ENCODE results near the gene ACOT12. TPM values are rescaled to one million over a fixed set of nuclear protein-coding genes. Genes with fewer than 3 reads are reported as not detected.

The ACOT12 gene
- total and polyA plus RNA-seq, 8 donors, result not detected

DNA sequence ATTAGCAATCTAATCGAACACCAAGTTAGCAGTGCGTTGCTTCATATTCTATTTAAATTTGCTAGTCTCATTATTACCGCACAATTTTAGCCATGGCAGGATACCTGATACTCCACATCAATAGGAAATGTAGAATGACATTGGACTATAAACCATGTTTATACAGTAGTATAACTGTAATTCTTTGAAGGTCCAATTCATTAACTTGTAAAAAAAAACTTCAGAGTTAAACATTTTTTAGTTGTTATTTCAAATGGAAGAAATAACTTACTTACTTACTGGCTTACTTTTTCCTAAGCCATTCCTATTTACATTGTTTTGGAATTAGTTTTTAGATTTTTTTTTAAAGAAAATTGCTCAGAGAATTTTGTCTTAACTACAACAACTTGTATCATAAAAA, 35.4 kb upstream of the ACOT12 start:
- DNase-seq, result no peak
- peaks cover 0 to 28% (median 8%) of the 10 kb centered on the region in 4 donors for H3K4me1 ChIP-seq
- TF ChIP-seq POLR2AphosphoS5 (IDR thresholded peaks at IDR 0.05) (no peak), EP300 (IDR thresholded peaks at IDR 0.05) (no peak)
- TF ChIP-seq, protein P1, sequence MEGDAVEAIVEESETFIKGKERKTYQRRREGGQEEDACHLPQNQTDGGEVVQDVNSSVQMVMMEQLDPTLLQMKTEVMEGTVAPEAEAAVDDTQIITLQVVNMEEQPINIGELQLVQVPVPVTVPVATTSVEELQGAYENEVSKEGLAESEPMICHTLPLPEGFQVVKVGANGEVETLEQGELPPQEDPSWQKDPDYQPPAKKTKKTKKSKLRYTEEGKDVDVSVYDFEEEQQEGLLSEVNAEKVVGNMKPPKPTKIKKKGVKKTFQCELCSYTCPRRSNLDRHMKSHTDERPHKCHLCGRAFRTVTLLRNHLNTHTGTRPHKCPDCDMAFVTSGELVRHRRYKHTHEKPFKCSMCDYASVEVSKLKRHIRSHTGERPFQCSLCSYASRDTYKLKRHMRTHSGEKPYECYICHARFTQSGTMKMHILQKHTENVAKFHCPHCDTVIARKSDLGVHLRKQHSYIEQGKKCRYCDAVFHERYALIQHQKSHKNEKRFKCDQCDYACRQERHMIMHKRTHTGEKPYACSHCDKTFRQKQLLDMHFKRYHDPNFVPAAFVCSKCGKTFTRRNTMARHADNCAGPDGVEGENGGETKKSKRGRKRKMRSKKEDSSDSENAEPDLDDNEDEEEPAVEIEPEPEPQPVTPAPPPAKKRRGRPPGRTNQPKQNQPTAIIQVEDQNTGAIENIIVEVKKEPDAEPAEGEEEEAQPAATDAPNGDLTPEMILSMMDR (IDR thresholded peaks at IDR 0.05), result no peak
- H3K27me3 ChIP-seq, result no peaks in the 10 kb centered on the region
- no peaks in the 10 kb centered on the region for H3K9me3 ChIP-seq
- 42 to 73% (median 58%) methylated on average over 3 of the region's 3 CpGs for WGBS, 5 donors
- H3K4me3 ChIP-seq, result no peak overlapping the region
- no peak overlapping the region for H3K27ac ChIP-seq
- intact Hi-C loops (cut with DNase I; ENCODE audit: low total_unique reads), result loop anchor here (5.0 kb wide), 1 partner anchor 738 kb away; no protein-coding TSS in a partner anchor
- peaks cover 0 to 3% (median 0%) of the 10 kb centered on the region in 4 donors for H3K36me3 ChIP-seq

DNA sequence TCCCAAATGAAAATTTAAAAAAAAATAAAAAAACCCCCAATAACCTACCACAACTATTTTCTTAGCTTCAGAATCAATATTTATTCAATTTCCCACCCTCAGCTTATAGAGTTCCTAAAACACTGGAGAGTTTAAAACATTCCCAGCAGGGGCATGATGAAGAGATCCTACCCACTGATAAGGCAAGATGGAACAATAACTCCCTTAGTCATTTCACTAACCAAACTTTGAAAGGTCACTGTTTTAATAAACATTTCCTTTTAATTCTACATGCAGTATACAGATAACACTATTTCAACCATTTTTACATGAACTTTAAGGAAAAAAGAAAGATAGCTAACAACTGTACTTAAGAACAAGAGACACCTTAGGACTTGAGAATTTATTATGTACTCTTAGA, 34.9 kb upstream of the ACOT12 start:
- Histone ChIP-seq H3K4me1 (peaks cover 0 to 28% (median 8%) of the 10 kb centered on the region in 4 donors), H3K27me3 (no peaks in the 10 kb centered on the region), H3K36me3 (peaks cover 0 to 3% (median 0%) of the 10 kb centered on the region in 4 donors), H3K9me3 (no peaks in the 10 kb centered on the region), H3K4me3 (no peak overlapping the region), H3K27ac (no peak overlapping the region)
- TF ChIP-seq POLR2A (IDR thresholded peaks at IDR 0.05), result no peak
- TF ChIP-seq EP300 (IDR thresholded peaks at IDR 0.05), result no peak
- TF ChIP-seq, protein P1 (IDR thresholded peaks at IDR 0.05), result no peak
- no peak for TF ChIP-seq POLR2AphosphoS5 (IDR thresholded peaks at IDR 0.05)
- intact Hi-C loops (cut with DNase I; ENCODE audit: low total_unique reads), result loop anchor here (5.0 kb wide), 1 partner anchor 738 kb away; no protein-coding TSS in a partner anchor
- DNase-seq, result no peak

DNA sequence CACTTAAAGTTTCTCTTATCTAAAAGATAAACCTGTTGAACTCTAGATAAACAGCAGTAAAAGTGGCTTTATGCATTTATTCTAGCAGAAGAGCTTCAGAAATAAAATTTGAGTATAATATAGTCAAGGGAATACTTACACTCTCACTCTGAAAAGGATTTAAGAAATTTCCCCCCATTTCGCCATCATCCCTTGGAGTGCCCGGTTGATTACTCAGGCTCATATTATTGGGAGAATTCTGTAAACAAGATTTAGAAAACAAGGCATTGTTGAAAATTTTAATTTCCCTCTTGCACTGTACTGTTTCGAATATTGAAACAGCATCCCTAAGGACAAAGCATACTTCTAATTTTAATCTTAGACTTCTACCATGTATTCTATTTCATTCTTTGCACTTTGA, 34.5 kb upstream of the ACOT12 start:
- 70 to 93% (median 86%) methylated on average over 3 of the region's 3 CpGs for WGBS, 5 donors
- Histone ChIP-seq H3K36me3 (peaks cover 0 to 3% (median 0%) of the 10 kb centered on the region in 4 donors), H3K27me3 (no peaks in the 10 kb centered on the region), H3K27ac (no peak overlapping the region), H3K4me1 (peaks cover 0 to 28% (median 8%) of the 10 kb centered on the region in 4 donors), H3K4me3 (no peak overlapping the region), H3K9me3 (no peaks in the 10 kb centered on the region)
- intact Hi-C loops (cut with DNase I; ENCODE audit: low total_unique reads), result loop anchor here (5.0 kb wide), 1 partner anchor 739 kb away; no protein-coding TSS in a partner anchor
- no peak for DNase-seq
- TF ChIP-seq EP300 (IDR thresholded peaks at IDR 0.05) (no peak), POLR2AphosphoS5 (IDR thresholded peaks at IDR 0.05) (no peak)
- TF ChIP-seq, protein P1 (IDR thresholded peaks at IDR 0.05), result no peak

DNA sequence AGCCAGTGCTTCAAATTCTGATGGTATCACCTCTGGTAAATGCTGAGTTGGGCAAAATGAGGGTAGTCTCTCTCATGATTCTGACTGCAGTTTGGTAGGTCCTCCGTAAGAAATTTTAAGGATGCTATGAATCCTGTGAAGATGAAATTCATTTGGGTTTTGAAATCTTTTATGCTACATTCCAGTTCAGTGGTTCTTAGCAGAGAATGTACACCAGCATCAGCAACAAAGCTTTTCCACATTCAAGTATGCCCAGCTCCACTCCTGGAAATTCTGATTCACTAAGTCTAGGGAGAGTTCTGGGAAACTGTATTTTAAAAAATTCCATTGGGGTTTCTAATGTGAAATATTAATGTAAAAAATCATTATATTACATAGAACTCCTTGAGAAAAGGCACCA, 33.6 kb upstream of the ACOT12 start:
- WGBS, 5 donors, result 80 to 100% (median 95%) methylated on average over 1 of the region's 1 CpG
- H3K4me3 ChIP-seq, result no peak overlapping the region

More for the DNA sequence above, 33.6 kb upstream of the ACOT12 start:
- Histone ChIP-seq H3K4me1 (peaks cover 0 to 28% (median 8%) of the 10 kb centered on the region in 4 donors), H3K9me3 (no peaks in the 10 kb centered on the region), H3K27me3 (no peaks in the 10 kb centered on the region), H3K36me3 (peaks cover 0 to 3% (median 0%) of the 10 kb centered on the region in 4 donors), H3K27ac (no peak overlapping the region)
- TF ChIP-seq EP300 (IDR thresholded peaks at IDR 0.05), result no peak
- no peak for TF ChIP-seq POLR2AphosphoS5 (IDR thresholded peaks at IDR 0.05)
- TF ChIP-seq, protein P1 (IDR thresholded peaks at IDR 0.05), result no peak
- TF ChIP-seq POLR2A (IDR thresholded peaks at IDR 0.05), result no peak
- intact Hi-C loops (cut with DNase I; ENCODE audit: low total_unique reads), result loop anchor here (5.0 kb wide), 1 partner anchor 740 kb away; no protein-coding TSS in a partner anchor
- no peak for DNase-seq
